ENCODE results near the gene TTC21A.

GRCh38 chr3:39094851-39095677, 12.4 kb upstream of the TTC21A start:
- no peak for TF ChIP-seq POLR2A (IDR thresholded peaks at IDR 0.05)
- no peak for TF ChIP-seq CTCF (IDR thresholded peaks at IDR 0.05)

All from adrenal gland (tissue), 5 donors.